Measurements from ENCODE around the gene MBLAC1. TPM values are rescaled to one million over a fixed set of nuclear protein-coding genes. Genes with fewer than 3 reads are reported as not detected.

Gene MBLAC1
- total RNA-seq, 4 donors from 2014 or later = 3.1 to 8.8 (median 5.0) TPM

DNA sequence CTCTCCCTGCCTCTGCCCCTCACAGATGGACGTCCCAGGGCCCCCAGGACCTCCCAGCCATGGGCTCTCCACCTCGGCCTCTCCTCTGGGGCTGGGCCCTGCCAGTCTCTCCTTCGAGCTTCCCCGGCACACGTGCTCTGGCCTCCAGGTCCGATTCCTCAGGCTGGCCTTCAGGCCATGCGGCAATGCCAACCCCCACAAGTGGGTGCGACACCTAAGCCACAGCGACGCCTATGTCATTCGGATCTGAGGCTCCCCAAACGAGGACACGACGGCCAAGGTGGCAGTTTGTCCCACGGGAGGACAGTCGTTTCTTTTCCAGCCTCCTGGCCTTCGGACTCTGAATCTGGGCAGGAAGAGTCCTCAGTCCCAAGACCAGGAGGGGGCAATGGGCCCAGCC, 20.1 kb upstream of the MBLAC1 start:
- Histone ChIP-seq H3K4me1 (peaks cover 6 to 15% (median 12%) of the 10 kb centered on the region in 4 donors), H3K4me3 (no peak overlapping the region), H3K27ac (replicated peaks in 1 of 4) (no peak overlapping the region), H3K27me3 (no peaks in the 10 kb centered on the region), H3K36me3 (peaks cover 52 to 88% (median 86%) of the 10 kb centered on the region in 4 donors), H3K9me3 (no peaks in the 10 kb centered on the region)
- TF ChIP-seq POLR2A (IDR thresholded peaks at IDR 0.05; ENCODE audit: low read depth) (no peak), EP300 (IDR thresholded peaks at IDR 0.05) (no peak), CTCF (IDR thresholded peaks at IDR 0.05) (no peak), POLR2AphosphoS5 (IDR thresholded peaks at IDR 0.05) (no peak)
- 81% methylated on average over 17 of the region's 17 CpGs for WGBS
- DNase-seq (ENCODE audit: extremely low spot score) = no peak
- intact Hi-C loops (cut with DNase I) = no loop called here

- Histone ChIP-seq H3K9me3 (no peaks in the 10 kb centered on the region), H3K36me3 (peaks cover 58 to 94% (median 92%) of the 10 kb centered on the region in 4 donors), H3K27ac (replicated peaks in 1 of 4) (no peak overlapping the region), H3K4me3 (no peak overlapping the region), H3K27me3 (no peaks in the 10 kb centered on the region), H3K4me1 (peaks cover 5 to 12% (median 9%) of the 10 kb centered on the region in 4 donors)
- no peak for TF ChIP-seq POLR2A (IDR thresholded peaks at IDR 0.05; ENCODE audit: low read depth)
- TF ChIP-seq EP300 (IDR thresholded peaks at IDR 0.05) = no peak
- TF ChIP-seq POLR2AphosphoS5 (IDR thresholded peaks at IDR 0.05) = no peak
- no peak for TF ChIP-seq CTCF (IDR thresholded peaks at IDR 0.05)
- intact Hi-C loops (cut with DNase I) = no loop called here
- DNase-seq (ENCODE audit: extremely low spot score) = no peak
- WGBS = 77% methylated on average over 15 of the region's 25 CpGs
Measured at GRCh38 chr7:100107125-100107737, 19.5 kb upstream of the MBLAC1 start.

DNA sequence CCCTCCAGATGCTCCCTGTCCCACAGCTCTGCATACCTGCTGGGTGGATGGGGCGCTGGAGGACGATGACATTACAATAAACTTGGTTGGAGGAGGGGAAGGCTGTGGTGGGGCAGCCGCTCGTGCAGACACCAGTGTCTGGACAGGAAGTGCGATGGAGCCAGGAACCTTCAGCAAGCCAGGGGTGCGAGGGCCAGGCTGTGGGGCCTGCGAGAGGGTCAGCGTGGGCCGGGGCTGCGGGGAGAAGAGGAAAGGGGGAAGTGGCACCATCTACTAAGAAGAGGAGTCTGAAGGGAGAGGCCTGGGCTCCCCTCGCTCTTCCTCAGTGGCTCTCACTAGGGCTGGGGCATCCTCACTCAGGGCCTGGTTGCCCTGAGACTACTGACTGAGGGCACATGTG, 18.9 kb upstream of the MBLAC1 start:
- H3K9me3 ChIP-seq = no peaks in the 10 kb centered on the region
- H3K4me3 ChIP-seq = no peak overlapping the region
- no peak overlapping the region for H3K27ac ChIP-seq (replicated peaks in 1 of 4)
- DNase-seq (ENCODE audit: extremely low spot score) = no peak
- peaks cover 60 to 100% (median 99%) of the 10 kb centered on the region in 4 donors for H3K36me3 ChIP-seq
- intact Hi-C loops (cut with DNase I) = no loop called here
- 80% methylated on average over 10 of the region's 11 CpGs for WGBS
- TF ChIP-seq POLR2A (IDR thresholded peaks at IDR 0.05; ENCODE audit: low read depth) (no peak), POLR2AphosphoS5 (IDR thresholded peaks at IDR 0.05) (no peak), EP300 (IDR thresholded peaks at IDR 0.05) (no peak), CTCF (IDR thresholded peaks at IDR 0.05) (no peak)
- H3K4me1 ChIP-seq = peaks cover 0 to 6% (median 2%) of the 10 kb centered on the region in 4 donors
- H3K27me3 ChIP-seq = no peaks in the 10 kb centered on the region

- intact Hi-C loops (cut with DNase I) = no loop called here
- WGBS = 85% methylated on average over 12 of the region's 12 CpGs
- Histone ChIP-seq H3K27me3 (no peaks in the 10 kb centered on the region), H3K27ac (replicated peaks in 1 of 4) (no peak overlapping the region), H3K9me3 (no peaks in the 10 kb centered on the region), H3K4me3 (no peak overlapping the region), H3K36me3 (peaks cover 53 to 99% (median 96%) of the 10 kb centered on the region in 4 donors), H3K4me1 (no peaks in the 10 kb centered on the region)
- TF ChIP-seq POLR2A (IDR thresholded peaks at IDR 0.05; ENCODE audit: low read depth) (no peak), EP300 (IDR thresholded peaks at IDR 0.05) (no peak), CTCF (IDR thresholded peaks at IDR 0.05) (no peak), POLR2AphosphoS5 (IDR thresholded peaks at IDR 0.05) (no peak)
- no peak for DNase-seq (ENCODE audit: extremely low spot score)
Measured at GRCh38 chr7:100109521-100110163, 17.1 kb upstream of the MBLAC1 start.
